Measurements from ENCODE around the gene RAB11FIP3. TPM values are rescaled to one million over a fixed set of nuclear protein-coding genes. Genes with fewer than 3 reads are reported as not detected.

RAB11FIP3 gene
- total and polyA plus RNA-seq, 9 of the 15 experiments (the other 6 are each of a cell fraction or from before 2014, with no cell fraction given): 0.46 to 13.1 (median 4.3) TPM

DNA sequence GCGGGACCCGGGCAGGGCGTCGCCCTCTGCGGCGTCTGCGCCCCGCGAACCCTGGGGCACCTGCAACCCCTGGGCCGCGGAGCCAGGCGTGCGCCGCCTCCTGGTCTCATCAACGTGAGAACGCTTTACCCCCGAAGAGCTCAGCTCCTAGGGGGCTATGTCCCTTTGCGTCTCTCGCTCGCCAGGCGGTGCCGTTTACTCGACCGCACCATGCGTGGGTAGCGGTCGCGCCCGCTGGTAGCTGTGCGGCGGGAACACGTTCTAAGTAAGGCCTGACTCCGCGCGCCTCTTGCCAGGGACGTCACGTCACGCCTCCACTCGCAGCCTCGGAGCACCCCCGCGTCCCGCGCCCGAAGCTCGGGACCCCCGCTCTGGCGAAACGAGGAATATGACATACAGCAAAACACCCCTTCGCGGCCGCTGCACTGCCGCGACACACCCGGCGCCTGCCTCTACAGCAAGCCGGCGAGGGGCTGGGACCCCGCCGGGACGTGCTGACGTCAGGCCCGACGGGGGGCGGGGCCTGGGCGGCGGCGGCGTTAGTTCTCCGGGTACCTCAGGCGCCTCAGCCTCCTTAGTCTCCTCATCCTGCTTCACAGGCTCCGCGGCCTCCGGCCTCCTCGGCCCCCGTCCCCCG lies at the start of gene RAB11FIP3 (continued):
- TF ChIP-seq, protein P1, sequence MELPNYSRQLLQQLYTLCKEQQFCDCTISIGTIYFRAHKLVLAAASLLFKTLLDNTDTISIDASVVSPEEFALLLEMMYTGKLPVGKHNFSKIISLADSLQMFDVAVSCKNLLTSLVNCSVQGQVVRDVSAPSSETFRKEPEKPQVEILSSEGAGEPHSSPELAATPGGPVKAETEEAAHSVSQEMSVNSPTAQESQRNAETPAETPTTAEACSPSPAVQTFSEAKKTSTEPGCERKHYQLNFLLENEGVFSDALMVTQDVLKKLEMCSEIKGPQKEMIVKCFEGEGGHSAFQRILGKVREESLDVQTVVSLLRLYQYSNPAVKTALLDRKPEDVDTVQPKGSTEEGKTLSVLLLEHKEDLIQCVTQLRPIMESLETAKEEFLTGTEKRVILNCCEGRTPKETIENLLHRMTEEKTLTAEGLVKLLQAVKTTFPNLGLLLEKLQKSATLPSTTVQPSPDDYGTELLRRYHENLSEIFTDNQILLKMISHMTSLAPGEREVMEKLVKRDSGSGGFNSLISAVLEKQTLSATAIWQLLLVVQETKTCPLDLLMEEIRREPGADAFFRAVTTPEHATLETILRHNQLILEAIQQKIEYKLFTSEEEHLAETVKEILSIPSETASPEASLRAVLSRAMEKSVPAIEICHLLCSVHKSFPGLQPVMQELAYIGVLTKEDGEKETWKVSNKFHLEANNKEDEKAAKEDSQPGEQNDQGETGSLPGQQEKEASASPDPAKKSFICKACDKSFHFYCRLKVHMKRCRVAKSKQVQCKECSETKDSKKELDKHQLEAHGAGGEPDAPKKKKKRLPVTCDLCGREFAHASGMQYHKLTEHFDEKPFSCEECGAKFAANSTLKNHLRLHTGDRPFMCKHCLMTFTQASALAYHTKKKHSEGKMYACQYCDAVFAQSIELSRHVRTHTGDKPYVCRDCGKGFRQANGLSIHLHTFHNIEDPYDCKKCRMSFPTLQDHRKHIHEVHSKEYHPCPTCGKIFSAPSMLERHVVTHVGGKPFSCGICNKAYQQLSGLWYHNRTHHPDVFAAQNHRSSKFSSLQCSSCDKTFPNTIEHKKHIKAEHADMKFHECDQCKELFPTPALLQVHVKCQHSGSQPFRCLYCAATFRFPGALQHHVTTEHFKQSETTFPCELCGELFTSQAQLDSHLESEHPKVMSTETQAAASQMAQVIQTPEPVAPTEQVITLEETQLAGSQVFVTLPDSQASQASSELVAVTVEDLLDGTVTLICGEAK (IDR thresholded peaks at IDR 0.05): no peak
- TF ChIP-seq, protein P1 (CRISPR knock-in tag; IDR thresholded peaks at IDR 0.05): no peak
- TF ChIP-seq KDM2B (CRISPR knock-in tag; IDR thresholded peaks at IDR 0.05): 0 out of 2 replicates have a peak, but pooled peaks have one; percentile 13
- TF ChIP-seq, protein P2, sequence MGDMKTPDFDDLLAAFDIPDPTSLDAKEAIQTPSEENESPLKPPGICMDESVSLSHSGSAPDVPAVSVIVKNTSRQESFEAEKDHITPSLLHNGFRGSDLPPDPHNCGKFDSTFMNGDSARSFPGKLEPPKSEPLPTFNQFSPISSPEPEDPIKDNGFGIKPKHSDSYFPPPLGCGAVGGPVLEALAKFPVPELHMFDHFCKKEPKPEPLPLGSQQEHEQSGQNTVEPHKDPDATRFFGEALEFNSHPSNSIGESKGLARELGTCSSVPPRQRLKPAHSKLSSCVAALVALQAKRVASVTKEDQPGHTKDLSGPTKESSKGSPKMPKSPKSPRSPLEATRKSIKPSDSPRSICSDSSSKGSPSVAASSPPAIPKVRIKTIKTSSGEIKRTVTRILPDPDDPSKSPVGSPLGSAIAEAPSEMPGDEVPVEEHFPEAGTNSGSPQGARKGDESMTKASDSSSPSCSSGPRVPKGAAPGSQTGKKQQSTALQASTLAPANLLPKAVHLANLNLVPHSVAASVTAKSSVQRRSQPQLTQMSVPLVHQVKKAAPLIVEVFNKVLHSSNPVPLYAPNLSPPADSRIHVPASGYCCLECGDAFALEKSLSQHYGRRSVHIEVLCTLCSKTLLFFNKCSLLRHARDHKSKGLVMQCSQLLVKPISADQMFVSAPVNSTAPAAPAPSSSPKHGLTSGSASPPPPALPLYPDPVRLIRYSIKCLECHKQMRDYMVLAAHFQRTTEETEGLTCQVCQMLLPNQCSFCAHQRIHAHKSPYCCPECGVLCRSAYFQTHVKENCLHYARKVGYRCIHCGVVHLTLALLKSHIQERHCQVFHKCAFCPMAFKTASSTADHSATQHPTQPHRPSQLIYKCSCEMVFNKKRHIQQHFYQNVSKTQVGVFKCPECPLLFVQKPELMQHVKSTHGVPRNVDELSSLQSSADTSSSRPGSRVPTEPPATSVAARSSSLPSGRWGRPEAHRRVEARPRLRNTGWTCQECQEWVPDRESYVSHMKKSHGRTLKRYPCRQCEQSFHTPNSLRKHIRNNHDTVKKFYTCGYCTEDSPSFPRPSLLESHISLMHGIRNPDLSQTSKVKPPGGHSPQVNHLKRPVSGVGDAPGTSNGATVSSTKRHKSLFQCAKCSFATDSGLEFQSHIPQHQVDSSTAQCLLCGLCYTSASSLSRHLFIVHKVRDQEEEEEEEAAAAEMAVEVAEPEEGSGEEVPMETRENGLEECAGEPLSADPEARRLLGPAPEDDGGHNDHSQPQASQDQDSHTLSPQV (IDR thresholded peaks at IDR 0.05): peak; percentile 80
- no peak for TF ChIP-seq CBX2 (IDR thresholded peaks at IDR 0.05; ENCODE audit: insufficient read depth, low read length, poor library complexity, severe bottlenecking)
- no peak for TF ChIP-seq ZSCAN32 (CRISPR knock-in tag; IDR thresholded peaks at IDR 0.05)
- TF ChIP-seq, protein P3, sequence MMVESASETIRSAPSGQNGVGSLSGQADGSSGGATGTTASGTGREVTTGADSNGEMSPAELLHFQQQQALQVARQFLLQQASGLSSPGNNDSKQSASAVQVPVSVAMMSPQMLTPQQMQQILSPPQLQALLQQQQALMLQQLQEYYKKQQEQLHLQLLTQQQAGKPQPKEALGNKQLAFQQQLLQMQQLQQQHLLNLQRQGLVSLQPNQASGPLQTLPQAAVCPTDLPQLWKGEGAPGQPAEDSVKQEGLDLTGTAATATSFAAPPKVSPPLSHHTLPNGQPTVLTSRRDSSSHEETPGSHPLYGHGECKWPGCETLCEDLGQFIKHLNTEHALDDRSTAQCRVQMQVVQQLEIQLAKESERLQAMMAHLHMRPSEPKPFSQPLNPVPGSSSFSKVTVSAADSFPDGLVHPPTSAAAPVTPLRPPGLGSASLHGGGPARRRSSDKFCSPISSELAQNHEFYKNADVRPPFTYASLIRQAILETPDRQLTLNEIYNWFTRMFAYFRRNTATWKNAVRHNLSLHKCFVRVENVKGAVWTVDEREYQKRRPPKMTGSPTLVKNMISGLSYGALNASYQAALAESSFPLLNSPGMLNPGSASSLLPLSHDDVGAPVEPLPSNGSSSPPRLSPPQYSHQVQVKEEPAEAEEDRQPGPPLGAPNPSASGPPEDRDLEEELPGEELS (CRISPR knock-in tag; IDR thresholded peaks at IDR 0.05; ENCODE audit: borderline replicate concordance): 0 out of 2 replicates have a peak, but pooled peaks have one; percentile 52
- no peak for TF ChIP-seq TAL1 (IDR thresholded peaks at IDR 0.05)
- TF ChIP-seq ZBTB17 (CRISPR knock-in tag; IDR thresholded peaks at IDR 0.05): 0 out of 2 replicates have a peak, but pooled peaks have one; percentile 26
- peak; percentile 69; the same call in 1 of the 2 replicates for TF ChIP-seq CTBP1 (IDR thresholded peaks at IDR 0.05; ENCODE audit: borderline replicate concordance)
- TF ChIP-seq PHF20 (IDR thresholded peaks at IDR 0.05; ENCODE audit: partially characterized antibody): peak; percentile 43

Measured in K562 (cell line).